Raji (cell line): ENCODE data around the gene NFYB.

ENCODE experiments used
- POLR2A ChIP-seq: IDR thresholded peaks from 2 replicates; pipeline ENCODE4 v1.6.1; 2011; ENCODE audit warnings: low read depth, low read length, control low read depth; ENCODE audit not compliant: insufficient read depth

The NFYB gene

DNA sequence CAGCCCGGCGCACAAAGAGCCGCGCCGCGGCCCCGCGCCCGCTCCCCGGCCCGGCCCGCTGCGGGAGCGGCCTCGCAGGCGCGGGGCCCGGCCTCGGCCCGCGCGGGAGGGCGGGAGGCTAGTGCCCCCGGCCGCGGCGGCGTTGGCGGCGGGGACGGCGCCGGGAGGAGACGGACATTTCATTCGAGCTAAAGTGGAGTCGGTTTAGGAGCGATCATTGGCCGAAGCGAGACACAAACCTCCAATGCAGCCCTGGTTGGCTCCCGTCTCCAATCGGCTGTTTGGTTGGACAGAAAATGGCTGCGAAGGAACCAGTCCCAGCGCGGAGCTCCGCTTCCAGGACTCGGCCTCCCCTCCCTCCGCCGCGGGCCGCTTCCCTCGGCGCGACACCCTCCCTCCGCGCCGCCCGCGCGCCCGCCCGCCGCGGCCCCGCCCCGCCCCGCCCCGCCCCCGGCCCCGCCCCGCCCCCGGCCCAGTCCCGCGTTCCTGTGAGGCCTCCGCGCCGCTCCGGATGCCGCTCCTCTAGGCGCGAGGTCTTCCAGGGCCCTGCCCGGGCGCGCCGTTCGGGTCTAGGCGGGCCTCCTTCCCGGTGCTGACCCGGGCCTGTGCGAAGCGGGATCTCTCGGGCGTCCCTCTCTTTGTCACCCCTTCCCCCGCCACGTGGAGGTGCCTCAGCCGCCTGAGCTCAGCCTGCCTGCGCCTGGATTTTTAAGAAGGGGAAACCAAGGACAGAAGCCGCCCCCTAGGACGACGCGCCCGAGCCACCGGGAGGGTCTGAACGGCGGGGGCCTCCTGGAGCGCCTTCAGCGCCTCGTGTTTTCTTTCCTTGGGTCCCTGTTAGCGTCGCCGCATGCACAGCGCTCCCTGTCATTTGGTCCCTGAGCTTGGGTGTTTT lies at the start of gene NFYB:
Gene NFYB (minus strand): TSS at position 309 of the 895 bp plus-strand sequence. CDS start 2,757 bp downstream, outside the sequence.
- peak; percentile 87 for TF ChIP-seq POLR2A

DNA sequence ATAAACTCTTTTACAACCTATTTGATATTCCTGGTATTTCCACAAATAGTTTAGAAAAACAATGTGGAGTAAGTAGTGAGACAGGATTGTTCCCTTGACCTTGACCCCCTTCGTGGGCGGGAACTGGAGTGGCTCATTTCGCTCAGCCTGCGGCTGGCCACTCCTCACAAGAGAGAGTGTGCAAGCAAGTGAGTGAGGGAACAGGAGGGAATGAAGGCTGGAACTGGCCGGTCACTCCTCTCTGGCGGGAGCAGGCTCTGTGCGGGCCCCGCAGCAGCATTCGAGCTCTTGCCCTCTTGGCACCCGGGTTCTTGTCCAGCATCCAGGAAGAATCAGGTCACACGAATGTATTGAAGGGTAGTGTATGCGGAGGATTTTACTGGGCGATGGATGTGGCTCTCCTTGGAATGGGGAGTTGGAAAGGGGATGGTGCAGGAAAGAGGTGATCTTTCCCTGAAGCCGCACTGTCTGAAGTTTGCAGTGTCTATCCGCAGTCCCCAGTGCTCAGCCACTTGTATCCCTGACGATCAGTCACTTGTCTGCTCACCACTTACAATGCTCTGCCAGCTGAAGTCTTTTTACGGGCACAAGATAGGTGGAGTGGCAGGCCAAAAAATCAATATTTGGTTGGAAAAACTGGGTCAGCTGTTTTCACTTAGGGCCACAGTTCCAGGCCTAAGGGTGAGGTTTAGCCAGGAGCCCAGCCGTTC lies 49.6 kb upstream of the NFYB start:
- TF ChIP-seq POLR2A = no peak

DNA sequence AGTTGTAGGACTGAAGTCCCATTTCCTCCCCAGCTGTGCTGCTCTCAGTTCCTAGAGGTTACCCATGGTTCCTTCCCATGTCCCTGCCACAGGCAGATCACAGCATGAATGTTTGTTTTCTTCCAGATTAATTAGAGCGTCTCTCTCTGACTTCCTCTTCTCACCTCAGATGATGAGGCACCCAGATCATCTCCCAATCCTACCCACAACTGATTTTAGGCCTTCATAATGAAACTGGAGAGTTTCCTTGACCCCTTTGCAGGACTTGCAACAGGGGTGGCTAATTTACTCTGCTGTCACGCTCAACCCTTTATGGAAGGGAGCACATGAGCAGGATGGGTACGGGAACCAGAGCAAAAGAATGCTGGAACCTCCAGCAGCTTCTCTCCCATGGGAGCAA lies 45.4 kb upstream of the NFYB start:
- TF ChIP-seq POLR2A = no peak

DNA sequence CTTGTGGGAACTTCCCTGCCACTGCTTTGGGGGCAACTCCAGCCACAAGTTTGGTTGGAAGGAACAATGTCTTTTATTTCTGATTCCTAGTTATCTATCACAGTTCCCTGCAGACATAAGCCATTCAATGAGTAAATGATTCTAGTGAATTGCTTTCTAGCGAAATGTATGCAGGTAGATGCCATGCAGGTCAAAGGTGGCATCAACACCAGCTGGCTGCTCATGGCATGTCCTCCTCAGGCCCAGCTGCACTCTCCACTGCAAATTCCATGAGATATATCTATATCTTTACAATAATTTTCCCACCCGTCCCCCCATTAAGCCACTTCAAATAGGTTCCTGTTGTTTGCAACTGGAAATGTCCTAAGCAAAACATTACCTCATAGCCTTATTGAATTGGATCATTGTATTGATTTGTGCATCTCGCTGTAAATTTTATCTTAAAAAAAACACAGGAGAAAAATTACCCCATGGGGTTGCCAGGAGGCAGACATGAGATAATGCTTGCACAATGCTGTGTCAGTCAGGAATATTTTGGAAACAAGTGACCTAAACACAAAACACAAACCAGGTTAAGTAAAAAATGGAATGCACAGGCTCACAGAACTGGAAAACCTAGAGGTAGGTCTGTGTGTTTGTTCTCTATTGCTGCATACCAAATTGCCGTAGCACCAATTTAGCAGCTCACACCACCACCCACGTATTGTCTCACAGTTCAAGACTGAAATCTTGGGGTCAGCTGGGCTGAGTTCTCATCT lies 44.8 kb upstream of the NFYB start:
- TF ChIP-seq POLR2A = no peak

DNA sequence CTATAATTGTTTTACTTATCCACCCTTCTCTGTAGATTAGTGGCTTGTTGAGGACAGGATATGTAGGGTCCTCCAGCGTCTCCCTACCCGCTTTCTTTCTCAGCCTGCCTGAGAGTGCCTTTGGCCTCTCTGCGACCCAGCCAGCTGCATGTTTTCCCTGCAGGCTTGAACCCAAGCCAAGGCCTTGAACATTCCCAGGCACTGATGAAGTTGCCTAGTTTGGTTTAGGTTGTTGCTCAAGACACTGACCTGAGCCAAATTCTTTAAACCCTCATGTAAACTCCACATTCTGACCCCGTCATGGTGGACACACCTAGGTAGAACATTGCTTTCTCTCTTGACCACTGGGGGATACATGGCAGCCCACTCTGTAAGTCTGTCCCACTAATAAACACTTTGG lies 44.1 kb upstream of the NFYB start:
- no peak for TF ChIP-seq POLR2A

DNA sequence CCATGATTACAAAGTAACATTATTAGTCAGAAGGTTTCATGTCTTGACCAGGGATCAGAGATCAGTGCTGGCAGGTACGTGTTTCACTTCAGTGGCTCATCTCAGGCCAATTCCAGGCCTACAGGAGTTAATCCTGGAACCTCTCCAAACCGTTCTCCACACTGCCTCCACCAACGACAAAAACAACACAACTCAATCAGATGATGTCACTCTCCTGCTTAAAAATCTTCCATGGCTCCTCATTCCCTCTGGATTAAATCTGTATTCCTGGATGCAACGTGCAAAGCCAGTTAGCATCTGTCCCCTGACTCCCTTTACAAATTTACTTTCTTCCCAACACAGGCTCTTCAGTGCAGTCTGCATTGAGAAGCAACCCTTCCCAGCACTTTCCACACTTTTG lies 43.3 kb upstream of the NFYB start:
- no peak for TF ChIP-seq POLR2A

DNA sequence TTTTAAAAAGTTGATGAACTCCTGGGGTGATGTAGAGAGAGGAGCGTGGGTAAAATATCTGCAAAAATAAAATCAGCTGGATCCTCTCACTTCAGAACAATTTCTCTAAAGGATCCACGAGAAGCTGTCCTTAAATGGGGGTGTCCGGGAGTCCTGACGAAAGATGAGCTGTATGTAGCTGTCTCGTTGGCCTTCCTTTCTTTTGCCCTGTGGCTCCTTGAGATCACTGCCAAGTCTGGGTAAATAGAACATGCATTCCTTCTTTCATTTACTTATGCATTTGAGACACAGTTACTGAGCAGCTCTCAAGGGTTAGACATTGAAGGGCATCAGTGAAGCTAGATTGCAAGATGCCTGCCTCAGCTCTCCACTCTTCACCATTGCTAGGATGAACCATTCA lies 42.4 kb upstream of the NFYB start:
- TF ChIP-seq POLR2A = no peak

DNA sequence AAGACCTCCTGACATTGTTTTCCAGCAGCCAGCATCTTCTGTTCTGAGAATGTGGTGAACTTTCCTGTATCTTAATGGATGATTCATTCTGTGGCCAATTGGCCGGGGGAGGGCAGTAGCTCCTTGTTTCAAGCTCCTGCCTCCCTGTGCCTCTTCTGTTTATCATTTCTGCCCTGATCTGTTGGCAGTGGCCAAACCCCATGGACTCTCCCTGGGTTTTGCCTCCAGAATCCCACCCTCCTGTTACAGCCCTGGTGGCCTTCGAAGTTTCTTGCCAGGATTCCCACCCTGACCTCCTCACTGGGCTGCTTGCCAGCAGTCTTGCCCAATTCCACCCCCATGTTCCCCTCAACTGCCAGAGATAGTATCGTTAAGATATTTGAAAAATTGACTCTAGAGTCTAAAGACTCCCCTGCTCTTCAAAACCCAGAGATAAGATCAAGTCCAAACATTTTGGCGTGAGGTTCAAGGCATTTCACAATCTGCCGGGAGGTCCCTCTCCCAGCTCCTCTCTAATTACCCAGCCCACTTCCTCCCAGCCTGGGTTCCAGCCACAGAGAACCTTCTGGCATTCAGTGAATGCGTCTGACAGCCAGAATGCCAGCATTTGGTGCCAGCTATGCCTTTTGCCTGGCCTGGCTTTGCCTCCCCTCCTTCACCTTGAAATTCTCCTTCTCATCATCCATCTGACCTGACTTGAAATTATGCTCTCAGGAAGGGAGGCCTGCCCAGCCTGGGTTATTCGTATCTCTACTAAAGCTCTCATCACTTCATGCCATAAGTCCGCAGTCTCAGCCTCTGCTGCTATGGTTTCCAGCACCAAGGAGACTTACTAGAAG lies 39.9 kb upstream of the NFYB start:
- no peak for TF ChIP-seq POLR2A

DNA sequence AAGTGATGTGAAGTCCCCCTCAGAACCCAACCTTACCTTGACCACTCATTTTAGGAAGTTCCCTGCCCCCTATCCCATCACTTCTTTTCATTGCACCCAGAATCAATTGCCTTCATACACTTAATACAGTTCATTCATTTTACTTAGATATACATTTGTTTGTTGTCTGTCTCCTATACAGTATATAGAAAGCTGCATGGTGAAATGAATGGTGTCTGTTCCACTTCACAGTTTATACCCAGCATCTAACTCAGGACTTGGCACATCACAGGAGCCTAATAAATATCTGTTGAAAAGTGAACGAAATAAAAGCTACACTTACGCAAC lies 39.3 kb upstream of the NFYB start:
- no peak for TF ChIP-seq POLR2A

DNA sequence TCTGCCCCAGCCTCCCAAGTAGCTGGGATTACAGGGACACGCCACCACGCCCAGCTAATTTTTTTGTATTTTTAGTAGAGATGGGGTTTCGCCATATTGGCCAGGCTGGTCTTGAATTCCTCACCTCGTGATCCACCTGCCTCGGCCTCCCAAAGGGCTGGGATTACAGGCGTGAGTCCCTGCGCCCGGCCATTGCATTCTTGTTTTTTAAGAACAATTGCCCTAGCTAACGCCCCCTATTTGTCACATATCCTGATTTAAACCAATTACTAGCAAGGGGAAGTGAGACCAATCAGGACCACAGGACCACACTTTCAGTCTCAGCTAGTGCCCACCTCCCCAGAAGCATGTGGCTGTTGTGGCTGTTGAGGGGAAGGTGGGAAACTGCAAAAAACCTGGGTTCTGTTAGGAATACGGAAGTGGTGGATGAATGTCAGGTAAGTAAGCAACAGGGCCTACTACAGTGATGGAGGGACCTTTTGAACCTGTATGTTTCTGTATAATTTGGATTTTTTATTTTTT lies 37.8 kb upstream of the NFYB start:
- TF ChIP-seq POLR2A = no peak

DNA sequence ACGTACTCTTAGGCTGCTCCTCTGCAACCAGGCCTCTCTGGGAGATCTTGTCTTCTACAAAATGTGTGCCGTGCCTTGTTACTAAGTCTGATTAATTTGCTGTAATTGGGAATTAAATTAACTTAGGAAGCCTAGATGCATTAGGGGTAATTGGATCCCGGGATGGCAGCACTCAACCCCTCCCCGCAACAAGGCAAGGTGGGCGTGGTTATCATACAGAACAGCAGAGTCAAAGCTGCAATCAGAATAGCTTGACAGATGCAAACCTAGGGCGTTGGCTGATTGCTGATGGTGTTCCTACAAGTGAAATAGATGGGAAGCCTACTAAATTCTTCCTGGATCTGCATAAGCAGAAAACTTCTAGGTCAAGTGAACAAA lies 34.5 kb upstream of the NFYB start:
- TF ChIP-seq POLR2A = no peak

DNA sequence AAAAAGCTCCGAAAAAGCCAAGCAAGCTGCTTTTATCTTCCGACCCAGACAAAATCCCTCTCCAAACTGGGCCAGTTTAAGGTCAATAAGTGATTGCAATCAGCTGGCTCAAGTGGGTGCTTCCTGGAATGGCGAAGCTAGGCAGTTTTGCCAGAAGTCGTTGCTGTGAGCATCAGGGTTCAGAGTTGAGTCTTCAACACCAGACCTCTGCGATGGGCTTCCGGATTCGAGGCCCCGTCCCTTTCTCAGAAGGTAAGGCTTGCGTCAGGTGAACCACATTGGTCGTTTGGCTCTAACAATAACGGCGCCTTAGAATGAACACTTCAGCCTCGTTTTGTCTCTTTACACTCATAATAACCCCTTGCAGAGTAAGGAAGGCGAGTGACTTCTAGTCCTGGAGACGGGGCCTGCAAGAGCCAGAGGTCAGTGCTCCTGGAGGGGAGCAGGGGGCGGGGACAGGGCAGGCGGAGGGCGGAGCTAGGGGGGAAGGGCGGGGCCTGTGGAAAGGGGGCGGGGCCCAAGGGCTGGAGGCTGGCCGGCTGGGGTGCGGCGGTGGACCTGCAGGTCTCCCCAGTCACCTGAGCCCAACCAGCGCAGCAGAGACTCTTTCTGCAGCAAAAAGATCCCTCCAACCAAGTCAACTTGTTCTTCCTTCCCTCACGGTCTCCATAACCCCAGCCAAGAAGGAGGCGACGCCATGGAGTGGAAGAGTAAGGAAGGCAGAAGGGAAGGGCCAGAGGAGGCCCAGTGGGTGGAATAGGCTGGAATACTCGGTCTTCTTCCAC lies 34.0 kb upstream of the NFYB start:
- TF ChIP-seq POLR2A = no peak

DNA sequence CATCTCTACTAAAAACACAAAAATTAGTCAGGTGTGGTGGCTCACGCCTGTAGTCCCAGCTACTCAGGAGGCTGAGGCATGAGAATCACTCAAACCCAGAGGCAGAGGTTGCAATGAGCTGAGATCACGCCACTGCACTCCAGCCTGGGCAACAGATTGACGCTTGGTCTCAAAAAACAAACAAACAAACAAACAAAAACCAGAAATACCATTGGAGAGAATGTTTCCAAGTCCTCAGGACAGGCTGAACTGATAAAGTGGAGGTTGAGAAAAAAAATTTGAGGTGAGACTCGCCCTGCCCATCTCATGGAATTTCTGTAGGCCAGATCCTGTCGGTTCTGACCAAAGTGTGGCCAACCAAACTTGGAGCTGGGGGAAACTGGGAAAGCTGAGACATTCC lies 30.6 kb upstream of the NFYB start:
- TF ChIP-seq POLR2A = no peak
